Measurements from ENCODE around the gene TBC1D10A.

GRCh38 chr22:30297991-30298701, 28.6 kb downstream of the TBC1D10A start:
- no peak for TF ChIP-seq POLR2A (IDR thresholded peaks at IDR 0.05; ENCODE audit: low read depth, low read length)
- no peak for TF ChIP-seq POLR2AphosphoS5 (IDR thresholded peaks at IDR 0.05; ENCODE audit: low read depth, low read length)
- no peak for TF ChIP-seq TAF1 (IDR thresholded peaks at IDR 0.05; ENCODE audit: low read depth, low read length)
- no peak for TF ChIP-seq PAX5 (IDR thresholded peaks at IDR 0.05; ENCODE audit: insufficient read depth, low read length, severe bottlenecking)
- TF ChIP-seq SPI1 (IDR thresholded peaks at IDR 0.05; ENCODE audit: low read depth, low read length) = no peak

Measured in GM12891 (cell line).